Right kidney (tissue), 1 donor: Measurements from ENCODE around the gene GTF2F1.
"Not testable (repeated sequence)": the region's sequence is repeated elsewhere in the genome, so short reads cannot be mapped to it uniquely, and the experiment has no call there.

Source experiments
- DNase-seq: peaks from one replicate; pipeline ENCODE4 v3.0.0-alpha.2; 2016

GTF2F1 gene

GRCh38 chr19:6357174-6357573, 35.8 kb downstream of the GTF2F1 start:
- DNase-seq, result no peak

- DNase-seq, result not testable (repeated sequence)
Measured at GRCh38 chr19:6355321-6356040, 37.5 kb downstream of the GTF2F1 start.

GRCh38 chr19:6354098-6354674, 38.8 kb downstream of the GTF2F1 start:
- no peak for DNase-seq

- no peak for DNase-seq
Measured at GRCh38 chr19:6352381-6353165, 40.4 kb downstream of the GTF2F1 start.

GRCh38 chr19:6350688-6351087, 42.3 kb downstream of the GTF2F1 start:
- DNase-seq, result no peak

GRCh38 chr19:6349271-6349670, 43.7 kb downstream of the GTF2F1 start:
- not testable (repeated sequence) for DNase-seq

GRCh38 chr19:6343462-6343861, 49.5 kb downstream of the GTF2F1 start:
- no peak for DNase-seq

GRCh38 chr19:6340493-6341201, 52.3 kb downstream of the GTF2F1 start:
- peak; percentile 21 for DNase-seq

GRCh38 chr19:6334490-6335285, 58.3 kb downstream of the GTF2F1 start:
- DNase-seq, result no peak

GRCh38 chr19:6333439-6333838, 59.5 kb downstream of the GTF2F1 start, which contains the start of gene ACER1:
Gene ACER1 (minus strand): TSS chr19:6333612. CDS start chr19:6333551, 61 bp downstream.
- DNase-seq, result no peak
